HepG2 (cell line): ENCODE results near the gene BATF. TPM values are rescaled to one million over a fixed set of nuclear protein-coding genes. Genes with fewer than 3 reads are reported as not detected.

ENCODE experiments used
- ATAC-seq: fragments of 200-7000 bp; cut with Tn5 transposase; 3 replicates; pipeline ENCODE4 v1.9.1; 2020; ENCODE audit warnings: mild to moderate bottlenecking, moderate library complexity
- BruUV-seq: library from RNA; stranded (reverse); fragments of 400-500 nt; replicated peaks from 2 replicates; lab custom pipeline; 2021; lab: Mats Ljungman, UMichigan
- CTCF ChIA-PET: fragments of 300-600 bp; formaldehyde crosslinking; extraction: SDS; loops from one replicate; lab custom pipeline; 2021; ENCODE audit warnings: low total read pairs, inconsistent platforms, low intra/inter-chr PET ratio; lab: Yijun Ruan, JAX
- POLR2A ChIA-PET: fragments of 350-600 bp; sonication (Branson Sonifier 250); formaldehyde crosslinking; loops from one replicate; lab custom pipeline; 2020; ENCODE audit warnings: antibody characterized with exemption, inconsistent platforms; lab: Yijun Ruan, JAX
- DNase-seq: peaks from one replicate; pipeline ENCODE4 v3.0.0-alpha.2; 2015; ENCODE audit warnings: low spot score
- FAIRE-seq: peaks from 3 replicates; lab custom pipeline; 2011; peaks lifted over from hg19 to GRCh38; lab: Jason Lieb, UNC
- H2AFZ ChIP-seq: one replicate; pipeline ENCODE4 v1.6.1; 2011; ENCODE audit warnings: low read length, inconsistent platforms
- H3K27ac ChIP-seq: fragments of 300-600 bp; 3 replicates; pipeline ENCODE4 v1.8.0; 2011; ENCODE audit warnings: mixed run types, mild to moderate bottlenecking, mixed read lengths, low read length, inconsistent platforms; ENCODE audit not compliant: insufficient read depth; ENCODE audit errors: extremely low read length
- H3K27me3 ChIP-seq, 2 experiments: fragments of 200-600 bp in 1 of 2; 2 replicates in 1 of 2; 3 replicates in 1 of 2; pipeline versions ENCODE4 v1.6.0 to v1.8.0; 2011; ENCODE audit warnings: low read length in 2 of 2, mild to moderate bottlenecking in 2 of 2, moderate library complexity in 2 of 2, inconsistent platforms in 1 of 2; ENCODE audit not compliant: insufficient read depth in 2 of 2, control insufficient read depth in 1 of 2
- H3K36me3 ChIP-seq, 2 experiments: fragments of 200-600 bp in 1 of 2; replicated peaks in 1 of 2; 2 replicates in 1 of 2; 3 replicates in 1 of 2; pipeline versions ENCODE4 v1.5.1 to v1.8.0; 2011; ENCODE audit warnings: low read length in 2 of 2, inconsistent platforms in 1 of 2; ENCODE audit not compliant: insufficient read depth in 2 of 2, control insufficient read depth in 1 of 2
- H3K4me1 ChIP-seq: 2 replicates; pipeline ENCODE4 v1.5.1; 2012; ENCODE audit warnings: low read length, inconsistent platforms; ENCODE audit not compliant: insufficient read depth
- H3K4me2 ChIP-seq: 2 replicates; pipeline ENCODE4 v1.6.0; 2011; ENCODE audit warnings: low read depth, low read length, inconsistent platforms
- H3K4me3 ChIP-seq, 3 experiments: fragments of 200-600 bp in 1 of 3; sonication (generic), shearing (Covaris generic) in 1 of 3; replicated peaks in 1 of 3; 2 replicates each; pipeline ENCODE4 v1.5.1; 2011 to 2016; ENCODE audit warnings: low read length in 3 of 3, inconsistent platforms in 2 of 3, low read depth in 2 of 3, mild to moderate bottlenecking in 2 of 3, control low read depth in 1 of 3, mixed read lengths in 1 of 3; ENCODE audit not compliant: insufficient read depth in 1 of 3
- H3K79me2 ChIP-seq: one replicate; pipeline ENCODE4 v1.6.1; 2011; ENCODE audit warnings: low read length, inconsistent platforms; ENCODE audit not compliant: insufficient read depth
- H3K9ac ChIP-seq: 2 replicates; pipeline ENCODE4 v1.6.0; 2011; ENCODE audit warnings: mild to moderate bottlenecking, low read depth, low read length, inconsistent platforms; ENCODE audit not compliant: insufficient read depth
- H3K9me3 ChIP-seq: 2 replicates; pipeline ENCODE4 v1.5.1; 2012; ENCODE audit warnings: mild to moderate bottlenecking, low read length
- H4K20me1 ChIP-seq: 2 replicates; pipeline ENCODE4 v1.6.0; 2011; ENCODE audit warnings: inconsistent platforms, mild to moderate bottlenecking, low read length, moderate library complexity; ENCODE audit not compliant: insufficient read depth
- FIP1L1 ChIP-seq: fragments of 200-400 bp; formaldehyde crosslinking; IDR thresholded peaks from 2 replicates; pipeline ENCODE4 v1.6.1; 2018; ENCODE audit warnings: low read depth, mild to moderate bottlenecking, low read length, moderate library complexity, borderline replicate concordance; ENCODE audit not compliant: insufficient read depth
- JUN ChIP-seq: sonication (generic); formaldehyde crosslinking; IDR thresholded peaks from 2 replicates; pipeline ENCODE4 v1.4.0; 2020; ENCODE audit warnings: mild to moderate bottlenecking, missing genetic modification reagents
- KLF13 ChIP-seq: sonication (generic); formaldehyde crosslinking; IDR thresholded peaks from 2 replicates; pipeline ENCODE4 v1.4.0; 2020; ENCODE audit warnings: mild to moderate bottlenecking, missing genetic modification reagents
- RXRA ChIP-seq: sonication (generic); formaldehyde crosslinking; IDR thresholded peaks from 2 replicates; pipeline ENCODE4 v1.5.1; 2020; ENCODE audit warnings: missing genetic modification reagents
- ZFX ChIP-seq: sonication (generic); formaldehyde crosslinking; IDR thresholded peaks from 2 replicates; pipeline ENCODE4 v1.4.0; 2020; ENCODE audit warnings: mild to moderate bottlenecking, low read depth, missing genetic modification reagents, moderate library complexity
- ZMAT3 ChIP-seq: sonication (generic); formaldehyde crosslinking; conservative IDR thresholded peaks from 2 replicates; pipeline ENCODE4 v1.7.0; 2021; ENCODE audit warnings: missing genetic modification reagents
- ZNF10 ChIP-seq: sonication (generic); formaldehyde crosslinking; IDR thresholded peaks from 2 replicates; pipeline ENCODE4 v1.4.0; 2020; ENCODE audit warnings: mild to moderate bottlenecking, low read depth, missing genetic modification reagents, borderline replicate concordance
- ZNF577 ChIP-seq: sonication (generic); formaldehyde crosslinking; IDR thresholded peaks from 2 replicates; pipeline ENCODE4 v1.4.0; 2020; ENCODE audit warnings: mild to moderate bottlenecking, low read depth, missing genetic modification reagents, borderline replicate concordance
- ZNF83 ChIP-seq: sonication (generic); formaldehyde crosslinking; IDR thresholded peaks from 2 replicates; pipeline ENCODE4 v1.4.0; 2020; ENCODE audit warnings: missing genetic modification reagents, mild to moderate bottlenecking, borderline replicate concordance
- WGBS: methylation state at CpG from one replicate; pipeline ENCODE4 v1.1.6; 2017; ENCODE audit warnings: low lambda C conversion rate; 5-methylcytosine and 5-hydroxymethylcytosine counted together
- in situ Hi-C: cut with HindIII; loops from 2 replicates; pipeline ENCODE4 v1.10.0; 2017; ENCODE audit warnings: low pct_unique_long_range_greater_than_20kb; ENCODE audit not compliant: extremely low pct_ligation_motif_present
- intact Hi-C: fragments of 100-400 bp; cut with micrococcal nuclease; formaldehyde crosslinking; loops from one replicate; pipeline ENCODE4 v1.10.0; 2022; ENCODE audit not compliant: unreplicated experiment
- polyA plus RNA-seq, 8 experiments: library from polyadenylated mRNA; depleted of rRNA in 3 of 8; stranded (reverse) in 7 of 8; unstranded in 1 of 8; fragments of >200 nt; fragmentation: Illumina TruSeq in 4 of 8; extraction: Trizol in 4 of 8; gene quantifications; 2 replicates each; pipeline versions ENCODE4 v1.2.1 to v1.2.3, GENCODE V29; 2011 to 2016; ENCODE audit warnings: low read depth in 4 of 8, missing spikeins in 1 of 8, mixed read lengths in 1 of 8; ENCODE audit not compliant: insufficient read depth in 1 of 8
- total RNA-seq, 5 experiments: library from RNA; depleted of rRNA; stranded (reverse); fragments of >200 nt; fragmentation: Illumina TruSeq; extraction: Trizol; gene quantifications; 2 replicates each; pipeline ENCODE4 v1.2.3, GENCODE V29; 2016; ENCODE audit warnings: low read depth in 1 of 5
- TF ChIP-seq, protein P1 (sequence below): sonication (generic); formaldehyde crosslinking; IDR thresholded peaks from 2 replicates; pipeline ENCODE4 v1.5.0; 2020; ENCODE audit warnings: missing genetic modification reagents
- TF ChIP-seq, protein P2 (sequence below): sonication (generic); formaldehyde crosslinking; IDR thresholded peaks from 2 replicates; pipeline ENCODE4 v1.9.0; 2021; ENCODE audit warnings: missing genetic modification reagents, mild to moderate bottlenecking, borderline replicate concordance
- TF ChIP-seq, protein P3 (sequence below): sonication (generic); formaldehyde crosslinking; conservative IDR thresholded peaks from 2 replicates; pipeline ENCODE4 v1.4.0; 2020; ENCODE audit warnings: missing genetic modification reagents
- TF ChIP-seq, protein P4 (sequence below): sonication (generic); formaldehyde crosslinking; conservative IDR thresholded peaks from 2 replicates; pipeline ENCODE4 v1.4.0; 2020; ENCODE audit warnings: missing genetic modification reagents

Gene BATF
- total and polyA plus RNA-seq, 2 of the 13 experiments (the other 11 are each of a cell fraction or from before 2014, with no cell fraction given) = 0.22 to 0.37 TPM

DNA sequence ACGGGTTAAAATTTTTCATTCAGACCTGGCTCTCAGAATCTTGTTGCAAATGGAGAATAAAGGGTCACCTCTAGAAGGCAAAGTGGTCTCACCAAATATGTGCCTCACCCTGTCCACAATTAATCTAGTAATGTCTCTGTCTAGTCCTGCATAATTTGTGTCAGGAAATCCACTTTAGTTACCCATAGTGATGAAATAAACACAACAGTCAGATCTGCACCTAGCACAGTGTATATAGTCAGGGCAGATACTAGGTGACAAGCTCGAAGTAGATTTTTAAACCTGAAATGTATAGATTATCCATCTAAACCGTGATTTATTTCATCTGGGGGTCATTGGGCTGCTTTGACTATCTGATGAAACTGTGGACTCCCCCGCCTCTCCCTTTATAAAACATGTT is 40.2 kb downstream of the BATF start:
- intact Hi-C loops (loop anchor here (5.0 kb wide), 1 partner anchor 235 kb away; no protein-coding TSS in a partner anchor), in situ Hi-C loops (loop anchor here (5.0 kb wide), 2 partner anchors 40 to 255 kb away; partner anchors contain the start of gene BATF)
- ChIA-PET POLR2A (no interaction called here), CTCF (interaction anchor here (1.9 kb wide), 1 partner anchor 92 kb away, joined by 4 read pairs; no protein-coding TSS in a partner anchor)
- H3K9me3 ChIP-seq = no peaks in the 10 kb centered on the region
- no TSS peak for BruUV-seq
- H3K4me1 ChIP-seq = peaks cover 17% of the 10 kb centered on the region; the same call in 1 of the 2 replicates
- no peak overlapping the region for H2AFZ ChIP-seq
- no peak overlapping the region for H3K4me2 ChIP-seq
- H3K27ac ChIP-seq = no peak overlapping the region
- no peak for FAIRE-seq
- no peak overlapping the region for H3K9ac ChIP-seq
- WGBS = 10% methylated on average over 4 of the region's 4 CpGs
- no peaks in the 10 kb centered on the region for H3K79me2 ChIP-seq
- peaks cover 0 to 30% of the 10 kb centered on the region in 2 experiments; a peak in 2 of 5 replicates for H3K27me3 ChIP-seq
- no peaks in the 10 kb centered on the region for H3K36me3 ChIP-seq
- no peak for DNase-seq
- TF ChIP-seq FIP1L1 = no peak
- TF ChIP-seq ZNF83 (CRISPR knock-in tag) = no peak
- TF ChIP-seq RXRA (CRISPR knock-in tag) = no peak
- TF ChIP-seq ZFX (CRISPR knock-in tag) = no peak
- no peak for TF ChIP-seq ZNF10
- TF ChIP-seq ZNF577 (CRISPR knock-in tag) = no peak
- no peak for TF ChIP-seq JUN (CRISPR knock-in tag)
- TF ChIP-seq KLF13 (CRISPR knock-in tag) = no peak
- no peak for TF ChIP-seq ZMAT3
- TF ChIP-seq, protein P1, sequence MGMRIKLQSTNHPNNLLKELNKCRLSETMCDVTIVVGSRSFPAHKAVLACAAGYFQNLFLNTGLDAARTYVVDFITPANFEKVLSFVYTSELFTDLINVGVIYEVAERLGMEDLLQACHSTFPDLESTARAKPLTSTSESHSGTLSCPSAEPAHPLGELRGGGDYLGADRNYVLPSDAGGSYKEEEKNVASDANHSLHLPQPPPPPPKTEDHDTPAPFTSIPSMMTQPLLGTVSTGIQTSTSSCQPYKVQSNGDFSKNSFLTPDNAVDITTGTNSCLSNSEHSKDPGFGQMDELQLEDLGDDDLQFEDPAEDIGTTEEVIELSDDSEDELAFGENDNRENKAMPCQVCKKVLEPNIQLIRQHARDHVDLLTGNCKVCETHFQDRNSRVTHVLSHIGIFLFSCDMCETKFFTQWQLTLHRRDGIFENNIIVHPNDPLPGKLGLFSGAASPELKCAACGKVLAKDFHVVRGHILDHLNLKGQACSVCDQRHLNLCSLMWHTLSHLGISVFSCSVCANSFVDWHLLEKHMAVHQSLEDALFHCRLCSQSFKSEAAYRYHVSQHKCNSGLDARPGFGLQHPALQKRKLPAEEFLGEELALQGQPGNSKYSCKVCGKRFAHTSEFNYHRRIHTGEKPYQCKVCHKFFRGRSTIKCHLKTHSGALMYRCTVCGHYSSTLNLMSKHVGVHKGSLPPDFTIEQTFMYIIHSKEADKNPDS (CRISPR knock-in tag) = no peak
- TF ChIP-seq, protein P2, sequence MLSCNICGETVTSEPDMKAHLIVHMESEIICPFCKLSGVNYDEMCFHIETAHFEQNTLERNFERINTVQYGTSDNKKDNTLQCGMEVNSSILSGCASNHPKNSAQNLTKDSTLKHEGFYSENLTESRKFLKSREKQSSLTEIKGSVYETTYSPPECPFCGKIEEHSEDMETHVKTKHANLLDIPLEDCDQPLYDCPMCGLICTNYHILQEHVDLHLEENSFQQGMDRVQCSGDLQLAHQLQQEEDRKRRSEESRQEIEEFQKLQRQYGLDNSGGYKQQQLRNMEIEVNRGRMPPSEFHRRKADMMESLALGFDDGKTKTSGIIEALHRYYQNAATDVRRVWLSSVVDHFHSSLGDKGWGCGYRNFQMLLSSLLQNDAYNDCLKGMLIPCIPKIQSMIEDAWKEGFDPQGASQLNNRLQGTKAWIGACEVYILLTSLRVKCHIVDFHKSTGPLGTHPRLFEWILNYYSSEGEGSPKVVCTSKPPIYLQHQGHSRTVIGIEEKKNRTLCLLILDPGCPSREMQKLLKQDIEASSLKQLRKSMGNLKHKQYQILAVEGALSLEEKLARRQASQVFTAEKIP (CRISPR knock-in tag) = no peak
- TF ChIP-seq, protein P3, sequence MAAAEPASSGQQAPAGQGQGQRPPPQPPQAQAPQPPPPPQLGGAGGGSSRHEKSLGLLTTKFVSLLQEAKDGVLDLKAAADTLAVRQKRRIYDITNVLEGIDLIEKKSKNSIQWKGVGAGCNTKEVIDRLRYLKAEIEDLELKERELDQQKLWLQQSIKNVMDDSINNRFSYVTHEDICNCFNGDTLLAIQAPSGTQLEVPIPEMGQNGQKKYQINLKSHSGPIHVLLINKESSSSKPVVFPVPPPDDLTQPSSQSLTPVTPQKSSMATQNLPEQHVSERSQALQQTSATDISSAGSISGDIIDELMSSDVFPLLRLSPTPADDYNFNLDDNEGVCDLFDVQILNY = no peak
- TF ChIP-seq, protein P4, sequence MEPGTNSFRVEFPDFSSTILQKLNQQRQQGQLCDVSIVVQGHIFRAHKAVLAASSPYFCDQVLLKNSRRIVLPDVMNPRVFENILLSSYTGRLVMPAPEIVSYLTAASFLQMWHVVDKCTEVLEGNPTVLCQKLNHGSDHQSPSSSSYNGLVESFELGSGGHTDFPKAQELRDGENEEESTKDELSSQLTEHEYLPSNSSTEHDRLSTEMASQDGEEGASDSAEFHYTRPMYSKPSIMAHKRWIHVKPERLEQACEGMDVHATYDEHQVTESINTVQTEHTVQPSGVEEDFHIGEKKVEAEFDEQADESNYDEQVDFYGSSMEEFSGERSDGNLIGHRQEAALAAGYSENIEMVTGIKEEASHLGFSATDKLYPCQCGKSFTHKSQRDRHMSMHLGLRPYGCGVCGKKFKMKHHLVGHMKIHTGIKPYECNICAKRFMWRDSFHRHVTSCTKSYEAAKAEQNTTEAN (CRISPR knock-in tag) = no peak
- no peak for ATAC-seq
- no peak overlapping the region for H3K4me3 ChIP-seq
- no peaks in the 10 kb centered on the region for H4K20me1 ChIP-seq
